ENCODE measurements around the gene RNFT2. TPM values are rescaled to one million over a fixed set of nuclear protein-coding genes. Genes with fewer than 3 reads are reported as not detected.

RNFT2 gene
- polyA plus RNA-seq, 2 of the 4 experiments (the other 2 are of a cell fraction), result 2.6 to 7.2 TPM

DNA sequence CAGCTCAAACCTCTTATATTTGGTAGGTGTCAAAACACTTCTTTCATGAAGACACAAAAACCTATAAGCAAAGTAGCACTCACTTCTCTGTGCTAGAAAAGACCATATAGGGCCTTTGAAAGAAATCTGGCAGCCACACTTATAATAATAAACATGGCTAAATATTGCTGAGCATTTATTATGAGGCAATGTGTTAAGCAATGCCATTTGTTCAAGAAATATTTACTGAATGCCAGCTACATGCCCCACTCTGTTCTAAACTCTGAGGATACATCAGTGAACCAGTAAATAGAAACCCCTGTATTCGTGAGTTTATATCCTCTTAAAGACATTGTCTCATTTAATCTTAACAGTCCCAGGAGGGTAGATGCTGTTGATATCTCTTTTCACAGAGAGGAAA lies 52.0 kb downstream of the RNFT2 start:
- CTCF ChIA-PET, result no interaction called here
- POLR2A ChIA-PET, result no interaction called here
- WGBS (ENCODE audit: missing lambda C conversion rate), result 70% methylated on average over 1 of the region's 1 CpG
- Histone ChIP-seq H3K27ac (no peak overlapping the region), H3K4me3 (no peak overlapping the region), H3K4me2 (no peak overlapping the region), H3K4me1 (peaks cover 5% of the 10 kb centered on the region; the same call in 2 of the 3 replicates), H3K9me3 (no peaks in the 10 kb centered on the region)
- DNase-seq (ENCODE audit: low read depth in 1 of 2, low spot score in 1 of 2) (no peak), ATAC-seq (no peak), FAIRE-seq (no peak)
- TF ChIP-seq SMC3 (IDR thresholded peaks at IDR 0.05), result no peak
- TF ChIP-seq, protein P1, sequence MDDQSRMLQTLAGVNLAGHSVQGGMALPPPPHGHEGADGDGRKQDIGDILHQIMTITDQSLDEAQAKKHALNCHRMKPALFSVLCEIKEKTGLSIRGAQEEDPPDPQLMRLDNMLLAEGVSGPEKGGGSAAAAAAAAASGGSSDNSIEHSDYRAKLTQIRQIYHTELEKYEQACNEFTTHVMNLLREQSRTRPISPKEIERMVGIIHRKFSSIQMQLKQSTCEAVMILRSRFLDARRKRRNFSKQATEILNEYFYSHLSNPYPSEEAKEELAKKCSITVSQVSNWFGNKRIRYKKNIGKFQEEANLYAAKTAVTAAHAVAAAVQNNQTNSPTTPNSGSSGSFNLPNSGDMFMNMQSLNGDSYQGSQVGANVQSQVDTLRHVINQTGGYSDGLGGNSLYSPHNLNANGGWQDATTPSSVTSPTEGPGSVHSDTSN (IDR thresholded peaks at IDR 0.05), result no peak
- TF ChIP-seq RAD21 (conservative IDR thresholded peaks at IDR 0.05 in 1 of 2, IDR thresholded peaks at IDR 0.05 in 1 of 2), result no peak
- TF ChIP-seq EHF (CRISPR knock-in tag; IDR thresholded peaks at IDR 0.05), result no peak
- TF ChIP-seq KDM5A (IDR thresholded peaks at IDR 0.05), result no peak
- no peak for TF ChIP-seq FOXS1 (CRISPR knock-in tag; IDR thresholded peaks at IDR 0.05)
- TF ChIP-seq POLR2AphosphoS2 (conservative IDR thresholded peaks at IDR 0.05; ENCODE audit: low read length), result no peak
- no peak for TF ChIP-seq ESRRA (IDR thresholded peaks at IDR 0.05; ENCODE audit: borderline replicate concordance, low read length)

GRCh38 chr12:116792403-116792802 lies 54.3 kb downstream of the RNFT2 start:
- H3K9me3 ChIP-seq, result no peaks in the 10 kb centered on the region
- CTCF ChIA-PET, result interaction anchor here (1.1 to 1.3 kb wide), 3 partner anchors 11 to 88 kb away, joined by 3 read pairs; no protein-coding TSS in a partner anchor
- FAIRE-seq, result no peak
- H3K27ac ChIP-seq, result no peak overlapping the region
- no peak overlapping the region for H3K4me3 ChIP-seq
- peak; percentile 50 for TF ChIP-seq MAFK (IDR thresholded peaks at IDR 0.05; ENCODE audit: partially characterized antibody)
- TF ChIP-seq, protein P2, sequence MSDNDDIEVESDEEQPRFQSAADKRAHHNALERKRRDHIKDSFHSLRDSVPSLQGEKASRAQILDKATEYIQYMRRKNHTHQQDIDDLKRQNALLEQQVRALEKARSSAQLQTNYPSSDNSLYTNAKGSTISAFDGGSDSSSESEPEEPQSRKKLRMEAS (IDR thresholded peaks at IDR 0.05), result no peak
- ATAC-seq, result no peak
- WGBS (ENCODE audit: missing lambda C conversion rate), result 89% methylated on average over 10 of the region's 10 CpGs
- DNase-seq (ENCODE audit: low read depth in 1 of 2, low spot score in 1 of 2), result no peak
- peaks cover 9% of the 10 kb centered on the region; the same call in 2 of the 3 replicates for H3K4me1 ChIP-seq
- POLR2A ChIA-PET, result no interaction called here
- no peak overlapping the region for H3K4me2 ChIP-seq

- Histone ChIP-seq H3K9me3 (peaks cover 16% of the 10 kb centered on the region; the same call in 2 of the 3 replicates), H3K4me1 (peaks cover 9% of the 10 kb centered on the region; the same call in 2 of the 3 replicates), H3K27ac (peak overlapping the region; percentile 32 to 44; a peak in 3 of 6 replicates), H3K4me2 (peak overlapping the region; percentile 48; the same call in 2 of the 3 replicates), H3K4me3 (no peak overlapping the region)
- ChIA-PET POLR2A (no interaction called here), CTCF (interaction anchor here (0.6 kb wide), 1 partner anchor 413 kb away, joined by 3 read pairs; no protein-coding TSS in a partner anchor)
- DNase-seq (ENCODE audit: low read depth in 1 of 2, low spot score in 1 of 2) (no peak), FAIRE-seq (no peak), ATAC-seq (peak in 1 of 2 experiments; percentile 42; a peak in 2 of 6 replicates)
- TF ChIP-seq USF2 (IDR thresholded peaks at IDR 0.05) (no peak), NFE2L2 (conservative IDR thresholded peaks at IDR 0.05; ENCODE audit: low read length) (no peak), SREBF2 (IDR thresholded peaks at IDR 0.05) (no peak), ZNF302 (CRISPR knock-in tag; IDR thresholded peaks at IDR 0.05) (no peak), EP300 (IDR thresholded peaks at IDR 0.05) (no peak), CHD4 (IDR thresholded peaks at IDR 0.05; ENCODE audit: borderline replicate concordance) (no peak), HDAC2 (IDR thresholded peaks at IDR 0.05) (no peak), HOXB5 (CRISPR knock-in tag; IDR thresholded peaks at IDR 0.05) (no peak), BHLHE40 (IDR thresholded peaks at IDR 0.05; ENCODE audit: low read depth, low read length) (no peak), TFCP2L1 (CRISPR knock-in tag; IDR thresholded peaks at IDR 0.05) (no peak), HEYL (CRISPR knock-in tag; IDR thresholded peaks at IDR 0.05) (no peak), PHF8 (IDR thresholded peaks at IDR 0.05; ENCODE audit: borderline replicate concordance, low read depth) (no peak)
- 68% methylated on average over 4 of the region's 4 CpGs for WGBS (ENCODE audit: missing lambda C conversion rate)
These were observed 56.6 kb downstream of the RNFT2 start for GRCh38 chr12:116794725-116795124.
